NT2/D1 (cell line): ENCODE data around the gene PSMG1.

ENCODE experiments used
- SUZ12 ChIP-seq: IDR thresholded peaks from 2 replicates; pipeline ENCODE4 v1.6.1; 2011; ENCODE audit not compliant: insufficient read length, insufficient read depth; ENCODE audit errors: extremely low read depth
- YY1 ChIP-seq: IDR thresholded peaks from 2 replicates; pipeline ENCODE4 v1.6.1; 2011; ENCODE audit not compliant: insufficient read length, insufficient read depth
- ZNF274 ChIP-seq: IDR thresholded peaks from 2 replicates; pipeline ENCODE4 v1.6.1; 2011; ENCODE audit warnings: mild to moderate bottlenecking, low read depth, low read length

DNA sequence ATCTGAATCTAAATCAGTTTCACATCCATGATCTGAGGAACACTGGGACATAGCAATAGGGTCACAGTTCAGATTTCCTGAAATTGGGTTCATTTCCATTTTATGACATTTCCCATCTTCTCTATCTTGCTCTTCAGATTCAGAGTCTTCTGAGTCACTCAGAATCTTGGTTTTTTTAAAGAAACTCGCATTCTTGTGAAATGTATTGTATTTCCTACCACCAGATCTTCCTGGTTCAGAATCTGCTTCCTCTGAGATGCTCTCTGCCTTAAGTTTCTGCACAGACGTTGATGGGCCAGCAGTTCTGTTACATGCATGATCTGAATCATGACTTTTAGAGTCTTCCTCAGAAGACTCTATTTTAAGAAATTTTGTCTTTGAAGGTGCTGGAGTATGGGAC is 15.5 kb upstream of the PSMG1 start:
- TF ChIP-seq YY1 (no peak), SUZ12 (no peak), ZNF274 (no peak)
